Colonic mucosa (tissue), 4 donors: ENCODE results near the gene IQSEC1. TPM values are rescaled to one million over a fixed set of nuclear protein-coding genes. Genes with fewer than 3 reads are reported as not detected.

Experiments used
- DNase-seq: peaks from one replicate; pipeline ENCODE4 v3.0.0-alpha.2; 2020
- H3K27ac ChIP-seq: fragments of 200-600 bp; one replicate; pipeline ENCODE4 v1.8.0; 2021
- H3K27me3 ChIP-seq: fragments of 200-600 bp; one replicate; pipeline ENCODE4 v1.8.0; 2021
- H3K36me3 ChIP-seq: fragments of 200-600 bp; one replicate; pipeline ENCODE4 v1.8.0; 2021
- H3K4me1 ChIP-seq: fragments of 200-600 bp; one replicate; pipeline ENCODE4 v1.8.0; 2021; ENCODE audit warnings: mild to moderate bottlenecking
- H3K4me3 ChIP-seq: fragments of 200-600 bp; one replicate; pipeline ENCODE4 v1.8.0; 2021
- H3K9ac ChIP-seq, 2 donors: one replicate each; pipeline ENCODE4 v1.7.0; 2013; ENCODE audit warnings: control low read depth in 2 of 2, low read depth in 2 of 2, low read length in 2 of 2
- H3K9me3 ChIP-seq: fragments of 200-600 bp; one replicate; pipeline ENCODE4 v1.8.0; 2021
- intact Hi-C: fragments of 100-400 bp; cut with DNase I; formaldehyde crosslinking; loops from one replicate; pipeline ENCODE4 v1.14.1; 2022
- total RNA-seq, 2 donors: library from RNA; stranded (reverse); fragmentation: NEBNext Ultra II Directional in 1 of 2; extraction: Animal tissue kit (Norgen Biotek cat#: 25700) in 1 of 2; gene quantifications; one replicate each; pipeline ENCODE4 v1.2.1, GENCODE V29; 2021
- TF ChIP-seq, protein P1 (sequence below): fragments of 200-600 bp; IDR thresholded peaks from one replicate; pipeline ENCODE4 v1.8.0; 2022; ENCODE audit warnings: antibody characterized with exemption, mild to moderate bottlenecking
- donor health status: healthy.
- donor health status: DM: no; HTN: no; CAD: no.
- donor health status: DM: no; HTN: no; CAD: no.

IQSEC1 gene
- total RNA-seq, 2 donors from 2014 or later, result 14.8 to 19.2 TPM

DNA sequence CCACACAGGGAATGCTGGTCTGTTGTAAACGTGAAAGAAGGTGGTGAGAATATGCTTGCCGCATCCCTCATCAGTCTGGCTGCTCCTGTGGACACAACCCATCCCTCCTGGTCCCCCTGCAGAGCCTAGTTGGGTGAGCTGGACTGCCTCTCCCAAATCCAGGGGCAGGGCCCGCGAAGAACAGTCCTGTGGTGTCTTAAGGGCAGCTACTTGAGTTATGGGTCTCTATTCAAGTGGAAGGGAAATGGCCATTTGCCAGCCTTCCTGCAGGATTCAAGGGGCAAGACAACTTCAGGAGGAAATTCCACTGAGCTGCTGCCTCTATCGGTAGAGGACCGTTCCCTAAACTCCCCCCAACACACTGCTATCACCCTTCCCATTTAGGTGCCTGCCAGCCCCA lies 98.9 kb downstream of the IQSEC1 start:
- H3K4me1 ChIP-seq, result no peaks in the 10 kb centered on the region
- no peaks in the 10 kb centered on the region for H3K36me3 ChIP-seq
- TF ChIP-seq, protein P1, sequence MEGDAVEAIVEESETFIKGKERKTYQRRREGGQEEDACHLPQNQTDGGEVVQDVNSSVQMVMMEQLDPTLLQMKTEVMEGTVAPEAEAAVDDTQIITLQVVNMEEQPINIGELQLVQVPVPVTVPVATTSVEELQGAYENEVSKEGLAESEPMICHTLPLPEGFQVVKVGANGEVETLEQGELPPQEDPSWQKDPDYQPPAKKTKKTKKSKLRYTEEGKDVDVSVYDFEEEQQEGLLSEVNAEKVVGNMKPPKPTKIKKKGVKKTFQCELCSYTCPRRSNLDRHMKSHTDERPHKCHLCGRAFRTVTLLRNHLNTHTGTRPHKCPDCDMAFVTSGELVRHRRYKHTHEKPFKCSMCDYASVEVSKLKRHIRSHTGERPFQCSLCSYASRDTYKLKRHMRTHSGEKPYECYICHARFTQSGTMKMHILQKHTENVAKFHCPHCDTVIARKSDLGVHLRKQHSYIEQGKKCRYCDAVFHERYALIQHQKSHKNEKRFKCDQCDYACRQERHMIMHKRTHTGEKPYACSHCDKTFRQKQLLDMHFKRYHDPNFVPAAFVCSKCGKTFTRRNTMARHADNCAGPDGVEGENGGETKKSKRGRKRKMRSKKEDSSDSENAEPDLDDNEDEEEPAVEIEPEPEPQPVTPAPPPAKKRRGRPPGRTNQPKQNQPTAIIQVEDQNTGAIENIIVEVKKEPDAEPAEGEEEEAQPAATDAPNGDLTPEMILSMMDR, result no peak
- no peaks in the 10 kb centered on the region for H3K27me3 ChIP-seq
- intact Hi-C loops, result no loop called here
- no peaks in the 10 kb centered on the region for H3K9me3 ChIP-seq
- no peak overlapping the region for H3K27ac ChIP-seq
- H3K9ac ChIP-seq, result no peak overlapping the region
- no peak for DNase-seq
- no peak overlapping the region for H3K4me3 ChIP-seq

GRCh38 chr3:12973827-12974226 lies 99.4 kb downstream of the IQSEC1 start:
- TF ChIP-seq, protein P1, result no peak
- Histone ChIP-seq H3K4me1 (no peaks in the 10 kb centered on the region), H3K9ac (no peak overlapping the region)

GRCh38 chr3:12972781-12973702 lies 100.2 kb downstream of the IQSEC1 start:
- Histone ChIP-seq H3K9ac (no peak overlapping the region), H3K27ac (no peak overlapping the region), H3K9me3 (no peaks in the 10 kb centered on the region), H3K27me3 (no peaks in the 10 kb centered on the region), H3K4me1 (peaks cover 2% of the 10 kb centered on the region), H3K4me3 (no peak overlapping the region), H3K36me3 (no peaks in the 10 kb centered on the region)
- TF ChIP-seq, protein P1, result no peak
- no peak for DNase-seq
- intact Hi-C loops, result no loop called here

More at GRCh38 chr3:12973827-12974226, 99.4 kb downstream of the IQSEC1 start:
- Histone ChIP-seq H3K36me3 (no peaks in the 10 kb centered on the region), H3K27me3 (no peaks in the 10 kb centered on the region), H3K27ac (no peak overlapping the region), H3K4me3 (no peak overlapping the region), H3K9me3 (no peaks in the 10 kb centered on the region)
- intact Hi-C loops, result no loop called here
- DNase-seq, result no peak

GRCh38 chr3:12972043-12972442 lies 101.2 kb downstream of the IQSEC1 start:
- DNase-seq, result no peak
- H3K9me3 ChIP-seq, result no peaks in the 10 kb centered on the region
- TF ChIP-seq, protein P1, result no peak
- H3K9ac ChIP-seq, result no peak overlapping the region
- intact Hi-C loops, result no loop called here
- H3K4me1 ChIP-seq, result peaks cover 5% of the 10 kb centered on the region
- H3K4me3 ChIP-seq, result no peak overlapping the region
- H3K27me3 ChIP-seq, result no peaks in the 10 kb centered on the region
- no peaks in the 10 kb centered on the region for H3K36me3 ChIP-seq
- no peak overlapping the region for H3K27ac ChIP-seq

DNA sequence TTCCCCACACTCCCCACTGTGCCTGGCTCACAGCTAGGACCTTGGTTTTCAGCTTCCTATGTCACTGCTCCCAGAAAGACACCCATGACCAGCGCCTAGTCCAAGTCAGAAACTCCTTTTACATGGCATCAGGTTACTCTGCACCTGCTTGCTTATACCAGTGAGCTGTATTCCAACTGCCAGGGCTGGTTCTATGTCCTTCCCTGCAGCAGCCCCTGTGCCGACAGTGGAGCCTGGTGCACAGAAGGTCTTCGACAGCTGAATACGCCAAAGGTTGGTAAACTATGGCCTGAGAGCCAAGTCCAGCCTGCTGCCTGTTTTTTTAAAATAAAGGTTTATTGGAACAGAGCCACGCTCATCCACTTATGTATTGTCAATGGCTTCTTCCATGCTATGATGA lies 102.5 kb downstream of the IQSEC1 start:
- intact Hi-C loops, result no loop called here
- TF ChIP-seq, protein P1, result no peak
- peaks cover 12% of the 10 kb centered on the region for H3K4me1 ChIP-seq
- H3K4me3 ChIP-seq, result no peak overlapping the region
- H3K9me3 ChIP-seq, result no peaks in the 10 kb centered on the region
- no peaks in the 10 kb centered on the region for H3K27me3 ChIP-seq
- no peak for DNase-seq
- H3K9ac ChIP-seq, result no peak overlapping the region
- no peak overlapping the region for H3K27ac ChIP-seq
- no peaks in the 10 kb centered on the region for H3K36me3 ChIP-seq
